NCI-H187 treated with DMSO at 0.1 percent for 48 hours (cell line): ENCODE data around the gene GRM4.
"Not testable (repeated sequence)": the region's sequence is repeated elsewhere in the genome, so short reads cannot be mapped to it uniquely, and the experiment has no call there.

Experiments used
- DNase-seq: peaks from one replicate; lab custom pipeline; 2025; lab: John Stamatoyannopoulos, UW

GRM4 gene

DNA sequence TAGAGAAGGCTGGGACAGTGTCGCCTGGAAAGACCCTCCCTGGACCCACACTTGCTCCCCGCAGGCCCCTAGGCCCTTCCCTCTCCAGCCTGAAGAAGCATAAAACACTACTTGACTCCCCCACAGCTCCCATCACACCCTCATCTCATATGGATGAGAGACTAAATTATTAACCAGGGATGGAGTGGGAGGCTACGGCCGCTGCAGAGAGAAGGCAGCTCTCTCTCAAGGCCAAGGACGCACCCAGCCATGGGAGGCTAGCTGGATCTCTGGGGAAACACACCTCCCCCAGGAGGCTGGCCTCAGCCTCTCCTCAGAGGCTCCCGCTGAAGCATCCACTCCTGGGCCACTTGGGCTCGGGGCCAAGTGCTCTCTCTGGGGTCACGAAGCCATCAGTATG lies 102.5 kb downstream of the GRM4 start:
- DNase-seq = no peak

GRCh38 chr6:34041998-34042397 lies 103.9 kb downstream of the GRM4 start:
- not testable (repeated sequence) for DNase-seq

GRCh38 chr6:34041385-34041784 lies 104.5 kb downstream of the GRM4 start:
- no peak for DNase-seq

- no peak for DNase-seq
Measured at GRCh38 chr6:34039943-34040342, 105.9 kb downstream of the GRM4 start.

DNA sequence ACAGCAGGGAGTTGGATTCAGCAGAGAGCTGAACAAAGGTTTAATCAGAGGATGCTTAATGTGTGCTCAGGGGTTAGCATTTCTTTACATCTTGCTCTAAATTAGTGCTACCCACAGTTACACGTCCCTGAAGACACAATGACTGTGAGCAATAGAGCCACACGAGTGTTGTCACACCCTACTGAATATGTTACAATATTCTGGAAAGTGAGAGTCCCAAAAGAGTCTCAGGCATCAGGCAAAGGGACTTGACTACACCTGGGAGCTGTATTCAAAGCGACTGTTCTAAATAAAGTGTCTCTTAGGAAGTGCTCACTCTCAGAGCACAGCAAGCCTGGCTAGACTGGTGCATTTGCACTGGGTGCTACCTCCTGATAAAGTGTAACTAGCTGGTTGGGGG lies 108.7 kb downstream of the GRM4 start:
- DNase-seq = no peak

- no peak for DNase-seq
Measured at GRCh38 chr6:34036357-34037069, 109.4 kb downstream of the GRM4 start.

DNA sequence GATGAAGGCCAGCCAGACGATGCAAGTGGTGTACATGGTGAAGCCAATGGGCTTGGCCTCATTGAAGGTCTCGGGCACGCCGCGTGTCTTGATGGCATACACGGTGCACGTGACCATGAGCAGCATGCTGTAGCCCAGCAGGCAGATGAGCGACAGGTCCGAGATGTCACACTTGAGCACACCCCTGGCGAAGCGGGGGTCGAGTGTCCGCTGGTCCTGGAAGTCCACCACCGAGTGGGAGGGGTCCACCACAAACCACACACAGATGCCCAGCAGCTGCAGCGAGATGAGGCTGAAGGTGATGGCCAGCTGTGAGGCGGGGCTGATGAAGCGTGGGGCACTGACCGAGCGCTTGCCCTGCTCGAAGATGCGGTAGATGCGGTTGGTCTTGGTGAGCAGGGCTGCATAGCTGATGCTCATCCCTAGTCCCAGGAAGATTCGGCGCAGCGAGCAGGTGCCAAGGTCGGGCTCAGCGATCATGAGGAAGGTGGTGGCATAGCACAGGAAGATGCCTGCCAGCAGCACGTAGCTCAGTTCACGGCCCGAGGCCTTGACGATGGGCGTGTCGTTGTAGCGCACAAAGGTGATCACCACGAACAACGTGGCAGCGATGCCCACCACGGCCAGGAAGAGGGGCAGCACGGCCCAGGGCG lies 110.1 kb downstream of the GRM4 start:
- DNase-seq = no peak

- DNase-seq = no peak
Measured at GRCh38 chr6:34035161-34035560, 110.7 kb downstream of the GRM4 start.

DNA sequence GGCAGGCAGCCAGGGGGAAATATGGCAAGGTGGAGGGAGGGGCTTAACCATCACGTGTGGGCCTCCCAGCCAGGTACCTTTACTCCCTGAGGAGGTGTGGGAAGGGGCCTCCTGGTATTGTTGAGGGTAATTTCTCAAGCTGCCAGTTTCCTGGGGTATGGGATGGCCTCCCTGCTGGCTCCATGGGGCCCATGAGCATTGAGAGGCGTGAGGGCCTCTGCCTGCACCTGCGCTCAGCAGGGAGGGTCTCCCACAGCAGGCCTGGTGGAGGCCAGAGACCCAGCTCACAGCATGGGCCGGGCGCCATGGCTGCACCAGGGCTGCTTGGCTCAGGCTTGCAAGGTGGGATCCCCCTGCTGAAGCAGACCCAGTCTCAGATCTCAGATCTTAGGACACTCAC lies 113.0 kb downstream of the GRM4 start:
- no peak for DNase-seq

DNA sequence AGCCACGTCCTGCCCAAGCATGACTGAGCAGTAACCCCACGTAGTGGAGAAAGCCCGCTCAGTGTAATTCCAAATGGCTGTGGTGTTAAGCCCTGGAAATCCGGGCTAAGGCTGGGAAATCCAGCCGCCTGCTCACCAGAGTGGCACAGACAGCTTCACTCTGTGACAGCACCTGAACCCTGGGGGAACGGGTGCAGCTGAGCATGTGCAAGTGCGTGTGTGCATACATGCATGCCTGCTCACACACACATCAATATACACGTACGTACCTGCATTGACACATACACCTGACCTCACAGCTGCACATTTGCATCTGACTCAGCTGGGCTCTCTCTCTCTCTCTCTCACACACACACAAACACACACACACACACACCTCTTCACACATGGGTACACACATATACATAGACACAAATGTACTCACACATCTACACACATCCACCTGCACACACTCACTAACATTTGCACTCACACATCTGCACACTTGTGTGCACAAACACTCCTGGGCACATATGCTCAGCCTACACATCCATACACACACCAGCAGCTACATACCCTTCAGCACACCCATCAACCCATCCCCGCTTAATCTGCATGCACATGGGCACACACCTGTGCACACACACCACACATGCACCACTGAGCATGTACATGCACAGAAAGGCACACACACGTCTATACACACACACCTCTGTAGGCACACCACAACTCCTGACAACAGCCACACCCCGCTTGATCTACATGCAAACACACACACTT lies 114.1 kb downstream of the GRM4 start:
- DNase-seq = no peak

- DNase-seq = no peak
Measured at GRCh38 chr6:34030831-34031624, 114.9 kb downstream of the GRM4 start.

DNA sequence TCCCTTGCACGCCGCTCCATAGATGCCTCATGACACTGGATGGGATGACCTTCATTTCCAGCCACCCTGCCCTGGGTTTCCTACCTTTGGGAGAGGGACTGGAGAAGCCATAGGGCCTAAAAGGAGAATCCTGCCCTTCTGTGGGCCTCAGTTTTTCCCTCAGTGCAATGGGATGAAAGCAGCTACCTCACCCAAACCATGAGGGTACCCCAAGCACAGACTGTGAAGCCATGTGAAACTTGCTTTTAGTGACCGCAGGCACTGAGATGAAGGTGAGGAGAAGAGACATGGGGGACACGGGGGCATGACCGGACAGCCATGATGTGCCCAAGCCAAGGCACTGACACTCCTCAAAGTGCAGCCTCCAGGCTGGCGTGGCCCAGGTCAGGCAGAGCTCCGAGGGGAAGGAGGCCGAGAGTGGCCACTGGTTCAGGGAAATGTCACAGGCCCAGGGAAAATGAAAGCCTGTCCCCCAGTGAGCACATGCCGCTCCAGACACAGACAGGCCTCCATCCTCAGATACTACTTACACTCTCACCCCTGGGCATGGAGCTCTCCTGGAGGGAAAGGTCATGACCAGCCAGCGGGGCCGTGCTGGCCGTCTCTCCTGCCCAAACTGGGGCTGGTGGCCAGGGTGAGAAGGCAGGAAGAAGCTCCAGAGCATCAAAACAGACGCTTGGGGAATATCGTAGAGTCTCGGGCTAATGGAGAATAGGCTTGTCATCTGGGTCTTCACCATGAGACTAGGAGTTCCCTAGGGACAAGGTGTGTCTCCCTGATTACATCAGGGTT lies 116.2 kb downstream of the GRM4 start:
- no peak for DNase-seq

- DNase-seq = no peak
Measured at GRCh38 chr6:34028691-34029360, 117.1 kb downstream of the GRM4 start.

DNA sequence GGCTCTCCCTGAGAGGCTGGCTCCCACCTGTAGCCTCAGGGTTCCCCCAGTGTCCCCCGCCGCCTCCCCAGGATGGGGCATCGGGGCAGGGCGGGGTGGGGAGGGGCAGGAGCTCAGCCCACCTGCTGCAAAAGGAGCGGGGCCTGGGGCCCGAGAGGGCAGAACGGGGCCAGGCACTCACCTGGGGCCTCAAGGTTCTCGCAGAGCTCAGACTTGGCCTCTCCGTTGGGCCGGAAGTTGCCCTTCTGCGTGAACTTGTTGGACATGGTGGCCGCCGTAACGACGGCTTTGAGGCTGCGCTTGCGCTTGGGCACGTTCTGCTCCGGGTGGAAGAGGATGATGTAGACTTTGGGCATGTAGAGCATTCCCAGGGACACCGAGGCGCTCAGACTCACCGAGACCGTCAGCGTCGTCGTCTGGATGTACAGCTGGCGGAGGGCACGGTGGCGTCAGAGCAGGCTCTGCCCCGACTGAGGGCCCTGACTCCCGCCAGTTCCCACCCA lies 117.9 kb downstream of the GRM4 start:
- DNase-seq = no peak

- DNase-seq = no peak
Measured at GRCh38 chr6:34027445-34027936, 118.4 kb downstream of the GRM4 start.

GRCh38 chr6:34025861-34026260 lies 120.0 kb downstream of the GRM4 start:
- DNase-seq = no peak

GRCh38 chr6:34025112-34025807 lies 120.6 kb downstream of the GRM4 start:
- no peak for DNase-seq

DNA sequence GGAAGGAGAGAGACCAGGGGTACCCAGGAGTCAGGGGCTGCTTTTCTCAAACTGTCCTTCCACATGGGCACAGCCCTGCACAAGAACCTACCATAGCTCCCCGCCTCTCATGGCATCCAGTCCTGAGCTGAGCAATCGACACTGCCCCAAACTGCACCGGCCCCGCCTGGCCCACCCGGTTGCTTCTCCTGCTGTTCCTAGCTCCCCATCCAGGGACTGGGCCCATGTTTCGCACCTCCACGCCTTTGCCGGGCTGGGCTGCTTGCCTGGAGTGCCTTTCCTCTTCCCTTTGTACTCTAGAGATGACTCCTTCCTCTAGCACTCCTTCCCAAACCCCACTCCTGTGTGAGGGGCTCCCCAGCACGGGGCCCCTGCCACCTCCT lies 123.0 kb downstream of the GRM4 start:
- no peak for DNase-seq

DNA sequence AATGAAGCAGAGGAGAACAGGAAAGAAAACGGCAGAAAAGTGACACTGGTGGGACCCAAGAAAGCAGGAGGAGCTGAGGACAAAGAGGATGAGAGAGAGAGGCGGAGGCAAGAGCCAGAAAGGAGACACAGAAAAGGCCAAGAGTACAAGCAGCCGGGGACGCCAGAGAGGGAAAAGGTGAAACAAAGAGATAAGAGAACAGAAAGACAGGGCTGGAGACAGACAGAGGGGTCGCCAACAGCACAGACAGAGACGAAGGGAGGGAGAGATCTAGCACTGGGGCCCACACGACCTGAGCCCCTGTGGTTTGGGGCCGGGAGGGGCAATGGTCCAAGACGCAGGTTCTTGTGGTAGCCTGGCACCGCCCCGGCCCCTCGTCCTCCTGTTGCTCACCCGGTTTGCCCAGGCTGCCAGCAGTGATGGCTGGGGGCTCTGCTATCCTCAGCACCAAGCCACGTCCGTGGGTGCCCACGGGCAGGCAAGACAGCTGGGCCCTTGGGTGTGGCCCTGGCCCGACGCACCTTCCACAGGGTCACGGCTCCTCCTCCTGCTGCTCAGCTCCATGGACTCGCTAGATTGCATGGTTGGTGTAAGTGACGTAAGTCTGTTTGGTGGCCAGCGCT lies 123.5 kb downstream of the GRM4 start:
- DNase-seq = no peak
